WTC11 (cell line): ENCODE results near the gene PRTFDC1.

ENCODE experiments used
- CTCF ChIP-seq: fragments of 200-600 bp; IDR thresholded peaks from 2 replicates; pipeline ENCODE4 v1.8.0; 2022; ENCODE audit warnings: antibody characterized with exemption
- IRF2 ChIP-seq: sonication (generic); formaldehyde crosslinking; IDR thresholded peaks from 2 replicates; pipeline ENCODE4 v1.8.0; 2022; ENCODE audit warnings: low read depth, missing genetic modification reagents, borderline replicate concordance
- NFE2L1 ChIP-seq: sonication (generic); formaldehyde crosslinking; IDR thresholded peaks from 2 replicates; pipeline ENCODE4 v1.8.1; 2023; ENCODE audit warnings: missing genetic modification reagents

DNA sequence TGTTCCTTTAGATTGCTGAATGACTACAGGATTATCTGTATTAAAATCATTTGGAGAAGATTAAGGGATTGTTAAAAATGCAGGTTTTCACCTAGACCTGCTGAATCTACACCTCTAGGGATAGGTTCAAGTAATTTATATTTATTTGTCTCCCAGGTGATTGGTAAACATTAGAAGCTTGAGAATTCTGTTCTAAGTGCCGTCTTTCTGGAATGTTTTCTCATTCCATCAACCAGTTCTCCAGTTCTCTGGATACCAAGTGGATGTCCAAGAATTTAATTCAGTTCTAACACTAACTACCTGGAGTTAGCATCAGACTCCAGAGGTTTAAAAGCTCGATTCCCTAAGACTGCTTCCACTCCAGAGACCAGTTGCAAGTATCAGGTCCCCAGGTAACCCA is 110.9 kb downstream of the PRTFDC1 start:
- TF ChIP-seq CTCF (no peak), NFE2L1 (no peak), IRF2 (CRISPR knock-in tag) (no peak)
